Type B pancreatic cell (in vitro differentiated cells): ENCODE data around the gene CEP57L1. TPM values are rescaled to one million over a fixed set of nuclear protein-coding genes. Genes with fewer than 3 reads are reported as not detected.
"Not testable (repeated sequence)": the region's sequence is repeated elsewhere in the genome, so short reads cannot be mapped to it uniquely, and the experiment has no call there.

Experiments used
- DNase-seq: peaks from one replicate; pipeline ENCODE4 v3.0.0; 2021; ENCODE audit warnings: mixed read lengths; ENCODE audit not compliant: unreplicated experiment; ENCODE audit errors: extremely low spot score
- H3K27ac Mint-ChIP-seq: 2 replicates; pipeline ENCODE4 v1.8.0; 2021; ENCODE audit warnings: mild to moderate bottlenecking, mixed read lengths
- H3K27me3 Mint-ChIP-seq: 2 replicates; pipeline ENCODE4 v1.8.0; 2021; ENCODE audit warnings: mixed read lengths
- H3K36me3 Mint-ChIP-seq: 2 replicates; pipeline ENCODE4 v1.8.0; 2021; ENCODE audit warnings: mixed read lengths
- H3K4me1 Mint-ChIP-seq: one replicate; pipeline ENCODE4 v1.8.0; 2021; ENCODE audit warnings: mixed read lengths; ENCODE audit not compliant: unreplicated experiment
- H3K4me3 Mint-ChIP-seq: 2 replicates; pipeline ENCODE4 v1.8.0; 2021; ENCODE audit warnings: mild to moderate bottlenecking, mixed read lengths
- H3K9me3 Mint-ChIP-seq: 2 replicates; pipeline ENCODE4 v1.8.0; 2021; ENCODE audit warnings: mixed read lengths
- CTCF ChIP-seq: fragments of 200-600 bp; sonication (generic); conservative IDR thresholded peaks from 2 replicates; pipeline ENCODE4 v1.5.0; 2021; ENCODE audit warnings: antibody characterized with exemption, mild to moderate bottlenecking
- total RNA-seq: library from RNA; stranded (reverse); gene quantifications from 2 replicates; pipeline ENCODE4 v1.2.1, GENCODE V29; 2021; ENCODE audit warnings: low replicate concordance

CEP57L1 gene
- total RNA-seq, 1 donor from 2014 or later, result 20.7 TPM

DNA sequence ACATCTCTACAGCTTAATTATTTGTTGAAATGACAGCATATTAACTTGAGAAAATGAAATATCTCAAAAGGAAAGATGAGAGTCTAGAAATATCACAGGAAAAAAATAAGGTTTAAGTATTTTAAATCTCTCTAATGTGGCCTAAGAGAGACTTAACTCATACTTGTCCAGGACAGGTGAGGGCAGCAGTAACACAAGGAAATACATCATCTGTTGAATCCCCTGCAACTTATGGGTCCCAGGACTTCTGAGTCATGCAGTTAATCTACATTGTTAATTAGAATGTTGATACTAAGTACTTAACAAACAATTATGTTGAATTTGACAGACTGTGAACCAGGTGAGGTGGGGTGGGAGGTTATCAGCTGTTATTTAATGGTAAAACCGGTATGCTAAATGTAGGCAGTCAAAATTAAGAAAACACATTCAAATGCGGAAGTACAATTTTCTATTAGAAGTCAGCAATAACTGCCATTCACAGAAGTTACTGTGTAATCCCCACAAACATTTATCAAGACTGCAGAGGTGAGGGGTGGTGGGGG is 87.9 kb downstream of the CEP57L1 start:
- Mint-ChIP-seq H3K27ac (peak overlapping the region; percentile 39), H3K27me3 (peaks cover 27% of the 10 kb centered on the region), H3K9me3 (peaks cover 3% of the 10 kb centered on the region), H3K4me1 (no peaks in the 10 kb centered on the region), H3K4me3 (no peak overlapping the region), H3K36me3 (no peaks in the 10 kb centered on the region)
- no peak for TF ChIP-seq CTCF
- DNase-seq, result no peak

GRCh38 chr6:109184638-109185037 is 89.3 kb downstream of the CEP57L1 start:
- Mint-ChIP-seq H3K4me3 (no peak overlapping the region), H3K27me3 (peaks cover 27% of the 10 kb centered on the region), H3K36me3 (no peaks in the 10 kb centered on the region), H3K9me3 (no peaks in the 10 kb centered on the region), H3K27ac (no peak overlapping the region), H3K4me1 (no peaks in the 10 kb centered on the region)
- no peak for TF ChIP-seq CTCF
- no peak for DNase-seq

GRCh38 chr6:109186012-109186411 is 90.7 kb downstream of the CEP57L1 start:
- Mint-ChIP-seq H3K9me3 (peaks cover 6% of the 10 kb centered on the region), H3K36me3 (peaks cover 5% of the 10 kb centered on the region), H3K4me1 (no peaks in the 10 kb centered on the region), H3K4me3 (no peak overlapping the region), H3K27ac (no peak overlapping the region), H3K27me3 (peaks cover 27% of the 10 kb centered on the region)
- DNase-seq, result no peak
- no peak for TF ChIP-seq CTCF

GRCh38 chr6:109187399-109188114 is 92.2 kb downstream of the CEP57L1 start:
- no peaks in the 10 kb centered on the region for H3K4me1 Mint-ChIP-seq
- H3K36me3 Mint-ChIP-seq, result peaks cover 6% of the 10 kb centered on the region
- H3K27ac Mint-ChIP-seq, result no peak overlapping the region
- H3K9me3 Mint-ChIP-seq, result peaks cover 8% of the 10 kb centered on the region
- peak; percentile 96 for TF ChIP-seq CTCF
- no peak overlapping the region for H3K4me3 Mint-ChIP-seq
- peaks cover 25% of the 10 kb centered on the region for H3K27me3 Mint-ChIP-seq
- DNase-seq, result no peak

- no peak for DNase-seq
- H3K4me3 Mint-ChIP-seq, result no peak overlapping the region
- TF ChIP-seq CTCF, result peak; percentile 0
- no peaks in the 10 kb centered on the region for H3K4me1 Mint-ChIP-seq
- H3K9me3 Mint-ChIP-seq, result peaks cover 8% of the 10 kb centered on the region
- peaks cover 24% of the 10 kb centered on the region for H3K27me3 Mint-ChIP-seq
- H3K27ac Mint-ChIP-seq, result no peak overlapping the region
- peaks cover 6% of the 10 kb centered on the region for H3K36me3 Mint-ChIP-seq
These were observed 92.8 kb downstream of the CEP57L1 start for GRCh38 chr6:109188115-109188411.

- H3K4me3 Mint-ChIP-seq, H3K36me3 Mint-ChIP-seq: not testable (repeated sequence)
These were observed 96.1 kb downstream of the CEP57L1 start for GRCh38 chr6:109191368-109191767.

More at GRCh38 chr6:109191368-109191767, 96.1 kb downstream of the CEP57L1 start:
- H3K27me3 Mint-ChIP-seq, H3K4me1 Mint-ChIP-seq, H3K27ac Mint-ChIP-seq, H3K9me3 Mint-ChIP-seq, DNase-seq: not testable (repeated sequence)
